Neural cell (in vitro differentiated cells): Measurements from ENCODE around the gene METRN. TPM values are rescaled to one million over a fixed set of nuclear protein-coding genes. Genes with fewer than 3 reads are reported as not detected.
A peak's percentile ranks its signal among the peaks of the same experiment; 100 is the strongest.

ENCODE experiments used
- H2AFZ ChIP-seq: fragments of 200-600, 300-800 bp; sonication (generic), shearing (Covaris generic); 2 replicates; pipeline ENCODE4 v1.6.0; 2014; ENCODE audit warnings: low read depth, mild to moderate bottlenecking, antibody characterized with exemption, low read length, moderate library complexity
- H3F3A ChIP-seq: fragments of 200-600 bp; shearing (Covaris generic); 2 replicates; pipeline ENCODE4 v1.6.1; 2016; ENCODE audit warnings: mild to moderate bottlenecking, moderate library complexity, mixed read lengths, antibody characterized with exemption, low read length; ENCODE audit not compliant: insufficient read depth, poor library complexity, severe bottlenecking
- H3K27ac ChIP-seq: fragments of 200-600, 300-800 bp; sonication (generic), shearing (Covaris generic); 2 replicates; pipeline ENCODE4 v1.5.1; 2014; ENCODE audit warnings: mild to moderate bottlenecking, low read length, moderate library complexity
- H3K27me3 ChIP-seq: fragments of 300-800, 200-600 bp; sonication (generic), shearing (Covaris generic); 2 replicates; pipeline ENCODE4 v1.6.0; 2014; ENCODE audit warnings: mild to moderate bottlenecking, low read depth, low read length, moderate library complexity; ENCODE audit not compliant: insufficient read depth
- H3K36me3 ChIP-seq: fragments of 300-800, 200-600 bp; sonication (generic), shearing (Covaris generic); 2 replicates; pipeline ENCODE4 v1.5.1; 2014; ENCODE audit warnings: mild to moderate bottlenecking, antibody characterized with exemption, low read length, moderate library complexity; ENCODE audit not compliant: insufficient read depth
- H3K4me2 ChIP-seq: fragments of 300-800, 200-600 bp; sonication (generic), shearing (Covaris generic); 2 replicates; pipeline ENCODE4 v1.6.0; 2014; ENCODE audit warnings: mild to moderate bottlenecking, low read length
- H3K4me3 ChIP-seq: fragments of 300-800, 200-600 bp; sonication (generic), shearing (Covaris generic); 2 replicates; pipeline ENCODE4 v1.5.1; 2014; ENCODE audit warnings: mild to moderate bottlenecking, low read length, moderate library complexity
- H3K79me2 ChIP-seq: fragments of 200-600 bp; shearing (Covaris generic); replicated peaks from 2 replicates; pipeline ENCODE4 v1.6.0; 2014; ENCODE audit warnings: mild to moderate bottlenecking, low read length, moderate library complexity; ENCODE audit not compliant: insufficient read depth
- H3K9ac ChIP-seq: fragments of 300-800, 200-600 bp; sonication (generic), shearing (Covaris generic); 2 replicates; pipeline ENCODE4 v1.6.1; 2016; ENCODE audit warnings: mild to moderate bottlenecking, low read length, mixed read lengths
- H3K9me2 ChIP-seq: fragments of 200-600 bp; shearing (Covaris generic); 2 replicates; pipeline ENCODE4 v1.6.1; 2016; ENCODE audit warnings: mild to moderate bottlenecking, low read length, mixed read lengths; ENCODE audit not compliant: insufficient read depth
- H3K9me3 ChIP-seq: fragments of 200-600, 300-800 bp; sonication (generic), shearing (Covaris generic); 2 replicates; pipeline ENCODE4 v1.6.1; 2016; ENCODE audit warnings: mild to moderate bottlenecking, mixed run types, low read length, moderate library complexity, mixed read lengths
- H4K20me1 ChIP-seq: fragments of 200-600 bp; shearing (Covaris generic); 2 replicates; pipeline ENCODE4 v1.6.1; 2016; ENCODE audit warnings: mild to moderate bottlenecking, mixed run types; ENCODE audit not compliant: insufficient read depth
- CTCF ChIP-seq: fragments of 450-650 bp; IDR thresholded peaks from 2 replicates; pipeline ENCODE4 v1.5.1; 2014; ENCODE audit warnings: antibody characterized with exemption, mild to moderate bottlenecking, moderate library complexity; ENCODE audit not compliant: poor library complexity, severe bottlenecking
- EP300 ChIP-seq: fragments of 450-650 bp; conservative IDR thresholded peaks from 2 replicates; pipeline ENCODE4 v1.6.1; 2014; ENCODE audit warnings: antibody characterized with exemption, mild to moderate bottlenecking, moderate library complexity; ENCODE audit not compliant: poor library complexity, severe bottlenecking
- EZH2 ChIP-seq: fragments of 200-600, 300-800 bp; shearing (Covaris generic), sonication (generic); IDR thresholded peaks from 2 replicates; pipeline ENCODE4 v1.6.1; 2014; ENCODE audit warnings: antibody characterized with exemption, low read length, borderline replicate concordance, mild to moderate bottlenecking; ENCODE audit not compliant: insufficient read depth, poor library complexity, severe bottlenecking
- MXI1 ChIP-seq: fragments of 450-650 bp; conservative IDR thresholded peaks from 2 replicates; pipeline ENCODE4 v1.6.1; 2014; ENCODE audit warnings: antibody characterized with exemption, mild to moderate bottlenecking; ENCODE audit not compliant: poor library complexity, severe bottlenecking
- POLR2AphosphoS5 ChIP-seq: IDR thresholded peaks from 2 replicates; pipeline ENCODE4 v1.6.1; 2012
- RAD21 ChIP-seq: fragments of 450-650 bp; conservative IDR thresholded peaks from 2 replicates; pipeline ENCODE4 v1.6.1; 2014; ENCODE audit warnings: antibody characterized with exemption, mild to moderate bottlenecking, moderate library complexity
- REST ChIP-seq: IDR thresholded peaks from 2 replicates; pipeline ENCODE4 v1.6.1; 2012; ENCODE audit warnings: borderline replicate concordance
- SMC3 ChIP-seq: fragments of 450-650 bp; conservative IDR thresholded peaks from 2 replicates; pipeline ENCODE4 v1.6.1; 2014; ENCODE audit warnings: antibody characterized with exemption, mild to moderate bottlenecking, moderate library complexity; ENCODE audit not compliant: poor library complexity
- TAF1 ChIP-seq: IDR thresholded peaks from 2 replicates; pipeline ENCODE4 v1.6.1; 2012; ENCODE audit warnings: low read depth
- polyA plus RNA-seq: library from polyadenylated mRNA; depleted of rRNA; stranded (reverse); fragments of >200 nt; gene quantifications from 2 replicates; pipeline ENCODE4 v1.2.3, GENCODE V29; 2014

METRN gene
- polyA plus RNA-seq, 1 donor from 2014 or later, result 37.6 TPM

GRCh38 chr16:684071-684794 lies 30.7 kb upstream of the METRN start, which contains the start of gene JMJD8:
Gene JMJD8 (minus strand): TSS chr16:684334. CDS start chr16:684319, 15 bp downstream.
- Histone ChIP-seq H3K27me3 (no peaks in the 10 kb centered on the region), H3F3A (no peaks in the 10 kb centered on the region), H3K27ac (peak within 1 kb of the TSS; percentile 61), H3K9me2 (no peaks in the 10 kb centered on the region), H2AFZ (peak within 1 kb of the TSS; percentile 4), H3K4me3 (peak within 1 kb of the TSS; percentile 71), H4K20me1 (peaks cover 6% of the 10 kb centered on the region), H3K79me2 (peaks cover 21% of the 10 kb centered on the region), H3K36me3 (no peaks in the 10 kb centered on the region), H3K9ac (peak within 1 kb of the TSS; percentile 52), H3K4me2 (no peak within 1 kb of the TSS), H3K9me3 (no peaks in the 10 kb centered on the region)
- peak; percentile 55 for TF ChIP-seq EP300
- no peak for TF ChIP-seq EZH2
- no peak for TF ChIP-seq RAD21
- TF ChIP-seq TAF1, result no peak
- TF ChIP-seq CTCF, result peak; percentile 7
- TF ChIP-seq SMC3, result no peak
- TF ChIP-seq REST, result no peak
- peak; percentile 55 for TF ChIP-seq POLR2AphosphoS5
- TF ChIP-seq MXI1, result peak; percentile 86

- Histone ChIP-seq H3K4me2 (no peak overlapping the region), H3F3A (no peaks in the 10 kb centered on the region), H3K9me3 (no peaks in the 10 kb centered on the region), H3K79me2 (peaks cover 25% of the 10 kb centered on the region), H4K20me1 (peaks cover 6% of the 10 kb centered on the region), H3K9ac (no peak overlapping the region), H3K9me2 (no peaks in the 10 kb centered on the region), H3K36me3 (no peaks in the 10 kb centered on the region), H3K27ac (no peak overlapping the region), H3K4me3 (peak overlapping the region; percentile 71), H2AFZ (no peak overlapping the region), H3K27me3 (no peaks in the 10 kb centered on the region)
- no peak for TF ChIP-seq RAD21
- no peak for TF ChIP-seq MXI1
- TF ChIP-seq TAF1, result no peak
- TF ChIP-seq EP300, result no peak
- TF ChIP-seq REST, result no peak
- TF ChIP-seq EZH2, result no peak
- no peak for TF ChIP-seq POLR2AphosphoS5
- no peak for TF ChIP-seq CTCF
- TF ChIP-seq SMC3, result no peak
Measured at GRCh38 chr16:684961-685696, 29.8 kb upstream of the METRN start.
